ENCODE measurements around the gene ENDOD1. TPM values are rescaled to one million over a fixed set of nuclear protein-coding genes. Genes with fewer than 3 reads are reported as not detected.

The ENDOD1 gene
- total and polyA plus RNA-seq, 2 donors, result 4.2 to 9.2 TPM

- H3K27ac ChIP-seq (ENCODE audit: low read depth in 1 of 2, low read length in 1 of 2), result no peak overlapping the region
- no peaks in the 10 kb centered on the region for H3K4me1 ChIP-seq (ENCODE audit: control insufficient read depth in 2 of 2, insufficient read depth in 2 of 2, low read length in 2 of 2)
- peaks cover 0 to 3% of the 10 kb centered on the region in 2 donors for H3K27me3 ChIP-seq (ENCODE audit: control insufficient read depth in 2 of 2, insufficient read depth in 1 of 2, low read length in 1 of 2)
- H3K36me3 ChIP-seq (ENCODE audit: control insufficient read depth in 2 of 2, insufficient read depth in 2 of 2, low read length in 1 of 2), result no peaks in the 10 kb centered on the region
- no peak overlapping the region for H3K4me3 ChIP-seq (ENCODE audit: low read length in 2 of 2)
- no peak for DNase-seq (ENCODE audit: low read depth in 6 of 9, low spot score in 9 of 9)
- WGBS, result 96% methylated on average over 2 of the region's 2 CpGs
- no peaks in the 10 kb centered on the region for H3K9me3 ChIP-seq (ENCODE audit: control insufficient read depth in 2 of 2, insufficient read depth in 1 of 2, low read length in 1 of 2)
These were observed 52.8 kb downstream of the ENDOD1 start for GRCh38 chr11:95142431-95142830.

DNA sequence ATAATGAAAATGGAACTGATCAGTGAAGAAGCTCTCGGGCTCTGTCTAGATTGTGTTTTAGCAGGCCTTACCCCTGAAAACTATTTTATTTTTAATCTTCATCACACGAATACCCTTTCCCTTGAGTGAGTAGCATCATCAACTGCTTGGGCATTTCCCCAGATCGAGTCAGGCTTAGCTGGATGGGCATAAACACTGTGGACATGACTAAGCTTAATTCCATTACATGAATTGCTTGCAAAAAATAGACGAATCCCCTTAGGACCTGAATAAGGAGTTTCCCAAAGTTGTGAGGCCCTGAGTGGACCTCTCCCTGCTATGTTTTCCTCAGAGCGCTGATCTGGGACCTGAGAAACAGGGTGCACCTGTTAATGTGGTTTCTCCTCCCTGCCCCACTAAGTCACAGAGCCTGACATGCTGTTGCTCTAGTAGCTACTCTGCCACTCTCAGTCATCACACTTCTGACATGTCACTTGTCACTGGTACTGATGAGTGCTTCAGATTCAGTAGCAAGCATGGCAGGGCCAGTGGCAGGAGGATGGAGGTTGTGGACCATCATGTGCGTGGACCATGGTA is 53.5 kb downstream of the ENDOD1 start:
- Histone ChIP-seq H3K36me3 (ENCODE audit: control insufficient read depth in 2 of 2, insufficient read depth in 2 of 2, low read length in 1 of 2) (no peaks in the 10 kb centered on the region), H3K4me1 (ENCODE audit: control insufficient read depth in 2 of 2, insufficient read depth in 2 of 2, low read length in 2 of 2) (no peaks in the 10 kb centered on the region), H3K27ac (ENCODE audit: low read depth in 1 of 2, low read length in 1 of 2) (no peak overlapping the region), H3K9me3 (ENCODE audit: control insufficient read depth in 2 of 2, insufficient read depth in 1 of 2, low read length in 1 of 2) (no peaks in the 10 kb centered on the region), H3K4me3 (ENCODE audit: low read length in 2 of 2) (no peak overlapping the region), H3K27me3 (ENCODE audit: control insufficient read depth in 2 of 2, insufficient read depth in 1 of 2, low read length in 1 of 2) (peaks cover 0 to 3% of the 10 kb centered on the region in 2 donors)
- WGBS, result 91% methylated on average over 6 of the region's 6 CpGs
- no peak for DNase-seq (ENCODE audit: low read depth in 6 of 9, low spot score in 9 of 9)

DNA sequence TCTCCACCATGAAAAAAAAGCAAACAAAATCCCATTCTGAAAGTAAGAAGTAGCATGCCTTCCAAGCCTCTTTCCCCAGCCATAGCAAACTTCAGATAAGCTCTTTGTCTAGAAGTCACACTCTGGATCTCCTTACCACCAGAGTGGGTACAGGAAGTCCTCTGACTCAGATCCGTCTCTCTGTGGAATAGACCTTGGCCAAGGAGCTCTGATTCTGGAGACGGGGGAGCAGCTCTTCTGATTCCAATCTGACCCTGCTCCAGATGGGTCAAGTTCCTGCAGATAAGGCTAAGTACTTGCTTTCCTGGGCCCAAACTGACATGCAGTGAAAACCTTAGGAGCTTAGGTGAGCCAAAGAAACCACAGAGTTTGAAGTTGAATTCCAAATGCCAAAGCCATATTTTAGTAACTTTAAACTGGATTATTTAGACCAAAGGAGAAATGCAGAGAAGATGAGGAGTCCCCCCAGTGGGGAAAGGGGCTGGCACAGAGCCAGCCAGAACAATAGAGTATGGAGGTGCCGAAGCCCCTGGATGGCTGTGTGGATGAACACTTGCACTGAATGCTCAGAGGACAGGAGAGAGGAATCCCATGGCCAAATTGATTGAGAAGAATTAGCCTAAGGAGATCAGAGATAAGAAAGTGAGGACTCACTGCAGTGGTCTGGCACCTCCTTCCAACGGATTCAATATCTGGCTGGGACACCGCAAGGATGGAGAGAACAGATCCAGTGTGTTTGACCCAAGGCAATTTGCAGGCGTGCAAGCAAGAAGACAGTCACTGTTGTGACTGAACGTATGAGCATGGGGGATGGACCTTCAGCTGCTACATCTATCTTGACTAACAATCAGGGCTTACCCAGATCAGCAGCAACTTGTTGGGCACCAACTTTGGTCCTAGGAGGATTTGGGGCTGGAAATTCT is 54.9 kb downstream of the ENDOD1 start:
- WGBS, result 96% methylated on average over 7 of the region's 7 CpGs
- no peak overlapping the region for H3K27ac ChIP-seq (ENCODE audit: low read depth in 1 of 2, low read length in 1 of 2)
- peaks cover 0 to under 1% of the 10 kb centered on the region in 2 donors for H3K4me1 ChIP-seq (ENCODE audit: control insufficient read depth in 2 of 2, insufficient read depth in 2 of 2, low read length in 2 of 2)
- no peak overlapping the region for H3K4me3 ChIP-seq (ENCODE audit: low read length in 2 of 2)
- H3K9me3 ChIP-seq (ENCODE audit: control insufficient read depth in 2 of 2, insufficient read depth in 1 of 2, low read length in 1 of 2), result peaks cover 0 to under 1% of the 10 kb centered on the region in 2 donors
- no peaks in the 10 kb centered on the region for H3K36me3 ChIP-seq (ENCODE audit: control insufficient read depth in 2 of 2, insufficient read depth in 2 of 2, low read length in 1 of 2)
- no peak for DNase-seq (ENCODE audit: low read depth in 6 of 9, low spot score in 9 of 9)
- H3K27me3 ChIP-seq (ENCODE audit: control insufficient read depth in 2 of 2, insufficient read depth in 1 of 2, low read length in 1 of 2), result peaks cover 0 to 4% of the 10 kb centered on the region in 2 donors

DNA sequence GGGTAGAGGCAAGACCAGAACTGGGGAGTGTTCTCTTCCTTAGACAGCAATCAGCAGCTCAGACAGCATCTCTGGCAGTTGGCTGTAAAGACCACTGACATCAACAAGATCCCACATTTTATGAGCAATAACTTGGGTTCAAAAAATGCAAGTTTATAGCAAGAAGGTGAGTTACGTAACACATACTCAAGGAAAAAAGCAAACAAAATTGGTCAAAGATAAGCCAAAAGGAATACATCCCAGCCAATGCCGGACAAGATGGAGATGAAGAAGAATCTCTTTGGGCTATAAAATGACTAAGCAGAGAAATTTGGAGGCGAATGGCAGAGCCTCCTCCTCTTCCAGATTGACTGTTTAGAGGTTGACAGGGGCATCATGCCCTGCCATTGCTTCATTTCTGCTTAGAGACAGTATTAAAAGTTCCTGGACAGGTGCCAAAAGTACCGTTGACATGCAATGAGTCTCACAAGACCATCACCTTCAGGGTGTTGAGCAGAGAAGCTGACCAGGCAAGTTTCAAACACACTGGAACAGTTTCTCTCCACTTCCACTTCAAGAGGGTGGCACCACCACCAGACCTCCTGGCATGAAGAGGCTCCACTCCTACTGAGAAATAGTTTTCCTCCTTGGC is 55.9 kb downstream of the ENDOD1 start:
- H3K9me3 ChIP-seq (ENCODE audit: control insufficient read depth in 2 of 2, insufficient read depth in 1 of 2, low read length in 1 of 2), result peaks cover 0 to 3% of the 10 kb centered on the region in 2 donors
- 96% methylated on average over 4 of the region's 4 CpGs for WGBS
- DNase-seq (ENCODE audit: low read depth in 6 of 9, low spot score in 9 of 9), result no peak
- H3K36me3 ChIP-seq (ENCODE audit: control insufficient read depth in 2 of 2, insufficient read depth in 2 of 2, low read length in 1 of 2), result no peaks in the 10 kb centered on the region
- no peak overlapping the region for H3K4me3 ChIP-seq (ENCODE audit: low read length in 2 of 2)
- no peak overlapping the region for H3K27ac ChIP-seq (ENCODE audit: low read depth in 1 of 2, low read length in 1 of 2)
- peaks cover 0 to 11% of the 10 kb centered on the region in 2 donors for H3K4me1 ChIP-seq (ENCODE audit: control insufficient read depth in 2 of 2, insufficient read depth in 2 of 2, low read length in 2 of 2)
- peaks cover 3 to 13% of the 10 kb centered on the region in 2 donors for H3K27me3 ChIP-seq (ENCODE audit: control insufficient read depth in 2 of 2, insufficient read depth in 1 of 2, low read length in 1 of 2)

- H3K4me3 ChIP-seq (ENCODE audit: low read length in 2 of 2), result no peak overlapping the region
- no peak for DNase-seq (ENCODE audit: low read depth in 6 of 9, low spot score in 9 of 9)
- H3K4me1 ChIP-seq (ENCODE audit: control insufficient read depth in 2 of 2, insufficient read depth in 2 of 2, low read length in 2 of 2), result peaks cover 0 to 23% of the 10 kb centered on the region in 2 donors
- WGBS, result 28% methylated on average over 4 of the region's 4 CpGs
- no peaks in the 10 kb centered on the region for H3K36me3 ChIP-seq (ENCODE audit: control insufficient read depth in 2 of 2, insufficient read depth in 2 of 2, low read length in 1 of 2)
- H3K27ac ChIP-seq (ENCODE audit: low read depth in 1 of 2, low read length in 1 of 2), result no peak overlapping the region
- peaks cover 0 to 3% of the 10 kb centered on the region in 2 donors for H3K9me3 ChIP-seq (ENCODE audit: control insufficient read depth in 2 of 2, insufficient read depth in 1 of 2, low read length in 1 of 2)
- peaks cover 3 to 18% of the 10 kb centered on the region in 2 donors for H3K27me3 ChIP-seq (ENCODE audit: control insufficient read depth in 2 of 2, insufficient read depth in 1 of 2, low read length in 1 of 2)
These were observed 57.8 kb downstream of the ENDOD1 start for GRCh38 chr11:95147364-95147905.

DNA sequence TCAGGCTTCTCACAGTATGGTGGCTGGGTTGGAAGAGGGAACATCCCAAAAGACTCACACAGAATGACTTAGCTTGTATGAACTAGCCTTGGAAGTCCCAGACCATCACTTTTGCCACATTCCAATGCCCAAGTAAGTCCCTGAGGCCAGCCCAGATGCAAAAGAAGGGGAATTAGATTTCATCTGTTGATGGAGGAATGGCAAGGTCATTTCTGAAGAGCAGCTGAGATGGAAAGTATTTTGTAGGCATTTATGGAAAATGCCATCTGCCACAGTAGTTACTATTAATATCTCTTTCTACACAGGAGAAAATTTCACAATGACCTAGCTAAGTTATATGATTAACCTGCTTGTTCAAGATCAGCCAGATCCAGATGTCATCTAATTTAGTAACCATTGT is 58.8 kb downstream of the ENDOD1 start:
- H3K36me3 ChIP-seq (ENCODE audit: control insufficient read depth in 2 of 2, insufficient read depth in 2 of 2, low read length in 1 of 2), result no peaks in the 10 kb centered on the region
- H3K9me3 ChIP-seq (ENCODE audit: control insufficient read depth in 2 of 2, insufficient read depth in 1 of 2, low read length in 1 of 2), result peaks cover 0 to 3% of the 10 kb centered on the region in 2 donors
- no peak for DNase-seq (ENCODE audit: low read depth in 6 of 9, low spot score in 9 of 9)
- H3K27ac ChIP-seq (ENCODE audit: low read depth in 1 of 2, low read length in 1 of 2), result no peak overlapping the region
- no peak overlapping the region for H3K4me3 ChIP-seq (ENCODE audit: low read length in 2 of 2)
- H3K4me1 ChIP-seq (ENCODE audit: control insufficient read depth in 2 of 2, insufficient read depth in 2 of 2, low read length in 2 of 2), result peaks cover 4 to 23% of the 10 kb centered on the region in 2 donors
- peaks cover 3 to 17% of the 10 kb centered on the region in 2 donors for H3K27me3 ChIP-seq (ENCODE audit: control insufficient read depth in 2 of 2, insufficient read depth in 1 of 2, low read length in 1 of 2)

DNA sequence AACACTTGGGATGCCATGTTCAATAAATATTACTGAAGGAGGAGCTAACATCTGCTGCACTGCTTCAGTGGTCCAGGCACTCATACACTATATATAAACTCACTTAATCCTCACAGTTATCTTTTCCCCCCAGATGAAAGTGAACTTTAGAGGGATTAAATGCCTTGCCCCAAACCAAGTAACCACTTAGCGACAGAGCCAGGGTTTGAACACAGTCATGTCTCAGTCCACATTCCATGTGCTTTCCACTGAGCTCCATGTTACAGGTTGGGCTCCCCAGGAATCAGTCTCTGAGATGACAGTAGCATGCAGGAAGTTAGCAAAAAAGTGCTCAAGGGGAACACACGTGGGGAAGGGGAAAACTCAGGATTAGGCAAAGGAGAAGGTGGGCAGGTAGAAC is 59.3 kb downstream of the ENDOD1 start:
- WGBS, result 69% methylated on average over 2 of the region's 2 CpGs
- no peak overlapping the region for H3K27ac ChIP-seq (ENCODE audit: low read depth in 1 of 2, low read length in 1 of 2)
- DNase-seq (ENCODE audit: low read depth in 6 of 9, low spot score in 9 of 9), result no peak
- H3K4me3 ChIP-seq (ENCODE audit: low read length in 2 of 2), result no peak overlapping the region
- peaks cover 3 to 17% of the 10 kb centered on the region in 2 donors for H3K27me3 ChIP-seq (ENCODE audit: control insufficient read depth in 2 of 2, insufficient read depth in 1 of 2, low read length in 1 of 2)
- H3K36me3 ChIP-seq (ENCODE audit: control insufficient read depth in 2 of 2, insufficient read depth in 2 of 2, low read length in 1 of 2), result no peaks in the 10 kb centered on the region
- peaks cover 10 to 23% of the 10 kb centered on the region in 2 donors for H3K4me1 ChIP-seq (ENCODE audit: control insufficient read depth in 2 of 2, insufficient read depth in 2 of 2, low read length in 2 of 2)
- peaks cover 0 to 3% of the 10 kb centered on the region in 2 donors for H3K9me3 ChIP-seq (ENCODE audit: control insufficient read depth in 2 of 2, insufficient read depth in 1 of 2, low read length in 1 of 2)

DNA sequence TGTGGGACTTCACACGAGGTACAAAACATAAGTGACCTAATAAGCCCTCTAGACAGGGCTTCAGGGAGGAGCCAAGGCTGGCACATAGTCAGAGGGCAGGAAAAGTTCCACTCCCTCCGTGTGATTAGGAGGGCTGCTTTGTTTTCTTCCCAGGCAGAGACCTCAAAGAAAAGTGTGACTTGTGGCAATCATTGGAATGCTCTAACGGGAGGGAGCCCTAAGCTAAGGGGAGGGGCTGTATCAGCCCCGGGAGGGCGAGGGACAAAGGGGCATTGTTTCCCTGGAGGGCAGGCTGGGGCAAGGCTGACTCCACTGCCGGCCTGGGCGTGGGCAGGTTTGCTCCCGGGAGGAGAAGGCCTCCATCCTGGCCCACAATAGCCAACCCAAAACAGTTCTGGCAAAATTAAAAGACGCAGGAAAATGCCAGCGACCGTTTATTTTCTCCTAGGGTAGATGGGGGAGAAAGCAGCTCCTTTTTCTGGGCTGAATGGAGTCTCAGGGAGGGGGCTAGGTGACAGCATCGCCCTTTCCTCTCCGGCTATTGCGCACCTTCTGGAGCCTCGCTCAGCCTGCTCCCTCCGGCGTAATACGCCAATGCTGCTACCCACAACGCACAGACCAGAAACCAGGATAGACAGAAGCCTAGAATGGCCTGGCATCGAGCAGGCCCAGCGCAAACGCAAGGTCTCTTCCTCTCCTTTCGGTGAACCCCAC is 60.2 kb downstream of the ENDOD1 start:
- peaks cover 14 to 23% of the 10 kb centered on the region in 2 donors for H3K4me1 ChIP-seq (ENCODE audit: control insufficient read depth in 2 of 2, insufficient read depth in 2 of 2, low read length in 2 of 2)
- H3K27ac ChIP-seq (ENCODE audit: low read depth in 1 of 2, low read length in 1 of 2), result no peak overlapping the region
- H3K27me3 ChIP-seq (ENCODE audit: control insufficient read depth in 2 of 2, insufficient read depth in 1 of 2, low read length in 1 of 2), result peaks cover 3 to 17% of the 10 kb centered on the region in 2 donors
- H3K36me3 ChIP-seq (ENCODE audit: control insufficient read depth in 2 of 2, insufficient read depth in 2 of 2, low read length in 1 of 2), result no peaks in the 10 kb centered on the region
- H3K4me3 ChIP-seq (ENCODE audit: low read length in 2 of 2), result peak overlapping the region; percentile 62 to 70
- peaks cover 0 to 3% of the 10 kb centered on the region in 2 donors for H3K9me3 ChIP-seq (ENCODE audit: control insufficient read depth in 2 of 2, insufficient read depth in 1 of 2, low read length in 1 of 2)
- 67% methylated on average over 23 of the region's 23 CpGs for WGBS
- peak in 2 of 9 donors; percentile 26 to 51 for DNase-seq (ENCODE audit: low read depth in 6 of 9, low spot score in 9 of 9)
